Measurements from ENCODE around the gene GRIN3B.

GRCh38 chr19:990746-991145 is 9.5 kb upstream of the GRIN3B start:
- TF ChIP-seq, protein P1, sequence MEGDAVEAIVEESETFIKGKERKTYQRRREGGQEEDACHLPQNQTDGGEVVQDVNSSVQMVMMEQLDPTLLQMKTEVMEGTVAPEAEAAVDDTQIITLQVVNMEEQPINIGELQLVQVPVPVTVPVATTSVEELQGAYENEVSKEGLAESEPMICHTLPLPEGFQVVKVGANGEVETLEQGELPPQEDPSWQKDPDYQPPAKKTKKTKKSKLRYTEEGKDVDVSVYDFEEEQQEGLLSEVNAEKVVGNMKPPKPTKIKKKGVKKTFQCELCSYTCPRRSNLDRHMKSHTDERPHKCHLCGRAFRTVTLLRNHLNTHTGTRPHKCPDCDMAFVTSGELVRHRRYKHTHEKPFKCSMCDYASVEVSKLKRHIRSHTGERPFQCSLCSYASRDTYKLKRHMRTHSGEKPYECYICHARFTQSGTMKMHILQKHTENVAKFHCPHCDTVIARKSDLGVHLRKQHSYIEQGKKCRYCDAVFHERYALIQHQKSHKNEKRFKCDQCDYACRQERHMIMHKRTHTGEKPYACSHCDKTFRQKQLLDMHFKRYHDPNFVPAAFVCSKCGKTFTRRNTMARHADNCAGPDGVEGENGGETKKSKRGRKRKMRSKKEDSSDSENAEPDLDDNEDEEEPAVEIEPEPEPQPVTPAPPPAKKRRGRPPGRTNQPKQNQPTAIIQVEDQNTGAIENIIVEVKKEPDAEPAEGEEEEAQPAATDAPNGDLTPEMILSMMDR (IDR thresholded peaks at IDR 0.05): no peak
- TF ChIP-seq POLR2A (IDR thresholded peaks at IDR 0.05) (no peak), POLR2AphosphoS5 (IDR thresholded peaks at IDR 0.05) (no peak)
